ENCODE measurements around the gene ST6GALNAC6. TPM values are rescaled to one million over a fixed set of nuclear protein-coding genes. Genes with fewer than 3 reads are reported as not detected.

The ST6GALNAC6 gene
- polyA plus RNA-seq, 3 donors = 8.2 to 14.4 (median 12.0) TPM

GRCh38 chr9:127945942-127946341 lies 46.5 kb upstream of the ST6GALNAC6 start:
- 94% methylated on average over 4 of the region's 9 CpGs for WGBS (ENCODE audit: insufficient coverage)
- no peaks in the 10 kb centered on the region for H3K27me3 ChIP-seq (ENCODE audit: control insufficient read depth in 2 of 2, insufficient read depth in 2 of 2, low read length in 2 of 2)
- H3K36me3 ChIP-seq (replicated peaks in 1 of 2; ENCODE audit: control insufficient read depth in 1 of 2, insufficient read depth in 2 of 2, low read length in 2 of 2) = no peaks in the 10 kb centered on the region
- no peaks in the 10 kb centered on the region for H3K79me2 ChIP-seq (ENCODE audit: insufficient read depth, low read length)
- H3K27me3 Mint-ChIP-seq (ENCODE audit: low read depth in 3 of 3) = no peaks in the 10 kb centered on the region
- peaks cover 0 to 1% (median 0%) of the 10 kb centered on the region in 7 donors for H3K9me3 Mint-ChIP-seq
- no peak overlapping the region for H3K9ac ChIP-seq (ENCODE audit: insufficient read depth, low read length, poor library complexity, severe bottlenecking)
- peaks cover 6 to 9% of the 10 kb centered on the region in 2 donors for H3K36me3 Mint-ChIP-seq
- intact Hi-C loops (cut with micrococcal nuclease) = loop anchor here in 1 of 2 donors (10.0 kb wide), 1 partner anchor 139 kb away; no protein-coding TSS in a partner anchor
- no peak overlapping the region for H3K4me2 ChIP-seq (replicated peaks; ENCODE audit: extremely low read depth, low read length, poor library complexity, severe bottlenecking)
- no peak overlapping the region for H3K4me3 Mint-ChIP-seq
- peaks cover 13% of the 10 kb centered on the region for H3K4me1 Mint-ChIP-seq
- no peak for TF ChIP-seq CTCF (IDR thresholded peaks at IDR 0.05)
- no peaks in the 10 kb centered on the region for H3K9me3 ChIP-seq (replicated peaks in 1 of 2; ENCODE audit: control insufficient read depth in 1 of 2, insufficient read depth in 1 of 2, low read length in 2 of 2)
- no peak overlapping the region for H3K27ac ChIP-seq (ENCODE audit: low read depth in 1 of 2, low read length in 2 of 2)
- no peak overlapping the region for H2AFZ ChIP-seq (ENCODE audit: insufficient read depth, low read depth, low read length, poor library complexity, severe bottlenecking)
- peaks cover 11 to 13% of the 10 kb centered on the region in 2 donors for H3K4me1 ChIP-seq (ENCODE audit: control insufficient read depth in 1 of 2, insufficient read depth in 2 of 2, low read length in 2 of 2)
- no peaks in the 10 kb centered on the region for H4K20me1 ChIP-seq (ENCODE audit: insufficient read depth, low read length)
- H3K4me3 ChIP-seq (replicated peaks in 1 of 3; ENCODE audit: low read depth in 2 of 3, low read length in 3 of 3) = no peak overlapping the region
- peak overlapping the region in 1 of 7 donors; percentile 42 for H3K27ac Mint-ChIP-seq
- DNase-seq = no peak

DNA sequence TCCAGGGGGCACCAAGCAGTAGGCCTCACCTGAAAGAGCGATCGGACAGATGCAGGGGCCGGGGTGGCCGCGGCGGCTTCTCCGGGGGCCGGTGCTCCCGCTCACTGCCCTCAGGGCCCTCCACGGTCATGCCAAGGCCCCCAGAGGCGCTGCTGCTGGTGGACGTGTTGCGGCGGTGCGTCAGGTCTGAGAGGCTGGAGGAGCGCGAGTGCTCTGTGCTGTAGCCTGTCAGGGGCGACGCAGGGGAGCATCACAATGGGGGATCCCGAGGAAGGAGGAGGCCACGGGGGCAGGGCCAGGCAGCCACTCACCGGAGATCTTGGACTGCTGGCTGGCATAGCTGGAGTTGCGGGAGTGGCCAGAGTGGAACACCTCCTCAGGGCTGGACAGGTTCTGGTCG lies 45.9 kb upstream of the ST6GALNAC6 start:
- Mint-ChIP-seq H3K4me3 (no peak overlapping the region), H3K27me3 (ENCODE audit: low read depth in 3 of 3) (peaks cover 0 to 3% (median 0%) of the 10 kb centered on the region in 3 donors), H3K4me1 (peaks cover 13% of the 10 kb centered on the region), H3K9me3 (no peaks in the 10 kb centered on the region), H3K27ac (no peak overlapping the region), H3K36me3 (peaks cover 6 to 9% of the 10 kb centered on the region in 2 donors)
- no peak for DNase-seq
- H3K9ac ChIP-seq (ENCODE audit: insufficient read depth, low read length, poor library complexity, severe bottlenecking) = no peak overlapping the region
- no peaks in the 10 kb centered on the region for H3K36me3 ChIP-seq (replicated peaks in 1 of 2; ENCODE audit: control insufficient read depth in 1 of 2, insufficient read depth in 2 of 2, low read length in 2 of 2)
- no peaks in the 10 kb centered on the region for H4K20me1 ChIP-seq (ENCODE audit: insufficient read depth, low read length)
- H3K4me3 ChIP-seq (replicated peaks in 1 of 3; ENCODE audit: low read depth in 2 of 3, low read length in 3 of 3) = no peak overlapping the region
- no peak overlapping the region for H3K27ac ChIP-seq (ENCODE audit: low read depth in 1 of 2, low read length in 2 of 2)
- WGBS (ENCODE audit: insufficient coverage) = 97% methylated on average over 24 of the region's 24 CpGs
- no peaks in the 10 kb centered on the region for H3K79me2 ChIP-seq (ENCODE audit: insufficient read depth, low read length)
- H3K9me3 ChIP-seq (replicated peaks in 1 of 2; ENCODE audit: control insufficient read depth in 1 of 2, insufficient read depth in 1 of 2, low read length in 2 of 2) = no peaks in the 10 kb centered on the region
- no peak for TF ChIP-seq CTCF (IDR thresholded peaks at IDR 0.05)
- no peaks in the 10 kb centered on the region for H3K27me3 ChIP-seq (ENCODE audit: control insufficient read depth in 2 of 2, insufficient read depth in 2 of 2, low read length in 2 of 2)
- intact Hi-C loops (cut with micrococcal nuclease) = loop anchor here in 1 of 2 donors (10.0 kb wide), 1 partner anchor 139 kb away; no protein-coding TSS in a partner anchor
- no peak overlapping the region for H3K4me2 ChIP-seq (replicated peaks; ENCODE audit: extremely low read depth, low read length, poor library complexity, severe bottlenecking)
- H3K4me1 ChIP-seq (ENCODE audit: control insufficient read depth in 1 of 2, insufficient read depth in 2 of 2, low read length in 2 of 2) = peaks cover 11 to 13% of the 10 kb centered on the region in 2 donors
- no peak overlapping the region for H2AFZ ChIP-seq (ENCODE audit: insufficient read depth, low read depth, low read length, poor library complexity, severe bottlenecking)
